Mammary epithelial cell (primary cell): ENCODE data around the gene GPR141.

Experiments
- CTCF ChIP-seq, 2 donors: IDR thresholded peaks in 1 of 2; conservative IDR thresholded peaks in 1 of 2; 2 replicates each; pipeline ENCODE4 v1.5.1; 2011 to 2012; ENCODE audit warnings: inconsistent platforms in 2 of 2, low read length in 2 of 2, mild to moderate bottlenecking in 2 of 2, control low read depth in 1 of 2, low read depth in 1 of 2; ENCODE audit not compliant: insufficient read depth in 1 of 2; ENCODE audit errors: extremely low read depth in 1 of 2
- EZH2 ChIP-seq: IDR thresholded peaks from 2 replicates; pipeline ENCODE4 v1.6.1; 2012; ENCODE audit warnings: low read length, inconsistent platforms, borderline replicate concordance

- no peak for TF ChIP-seq CTCF (conservative IDR thresholded peaks at IDR 0.05 in 1 of 2, IDR thresholded peaks at IDR 0.05 in 1 of 2; ENCODE audit: extremely low read depth in 1 of 2, insufficient read depth in 1 of 2, low read depth in 1 of 2, low read length in 2 of 2)
- no peak for TF ChIP-seq EZH2
These were observed 46.9 kb downstream of the GPR141 start for GRCh38 chr7:37730501-37730900.
